K562 (cell line): ENCODE results near the gene IMPG1. TPM values are rescaled to one million over a fixed set of nuclear protein-coding genes. Genes with fewer than 3 reads are reported as not detected.

Experiments used
- ATAC-seq: fragments of 200-7000 bp; cut with Tn5 transposase; 3 replicates; pipeline ENCODE4 v1.9.1; 2020; ENCODE audit warnings: moderate library complexity
- BruUV-seq: library from RNA; stranded (reverse); fragments of 400-500 nt; replicated peaks from 2 replicates; lab custom pipeline; 2021; lab: Mats Ljungman, UMichigan
- CTCF ChIA-PET: fragments of 300-600 bp; formaldehyde crosslinking; extraction: SDS; loops from one replicate; lab custom pipeline; 2021; ENCODE audit warnings: low intra/inter-chr PET ratio; lab: Yijun Ruan, JAX
- POLR2A ChIA-PET: fragments of 300-600, 350-650 bp; sonication (Branson Sonifier 250); formaldehyde crosslinking; extraction: SDS; loops from one replicate; lab custom pipeline; 2021; ENCODE audit warnings: antibody characterized with exemption, inconsistent platforms; lab: Yijun Ruan, JAX
- DNase-seq, 4 experiments: peaks; one replicate each; pipeline versions ENCODE4 v3.0.0 to v3.0.0-alpha.2; 2011 to 2018; ENCODE audit warnings: low spot score in 3 of 4, mixed read lengths in 3 of 4; ENCODE audit errors: extremely low read depth in 1 of 4
- FAIRE-seq: peaks from 2 replicates; lab custom pipeline; 2011; peaks lifted over from hg19 to GRCh38; lab: Jason Lieb, UNC
- H2AFZ ChIP-seq: 2 replicates; pipeline ENCODE4 v1.6.0; 2011; ENCODE audit warnings: low read depth, low read length, control low read depth, inconsistent platforms
- H3K27ac ChIP-seq: fragments of 200-600 bp; 3 replicates; pipeline ENCODE4 v1.8.0; 2011; ENCODE audit warnings: low read depth, mild to moderate bottlenecking, control low read depth, inconsistent platforms, low read length, moderate library complexity, mixed read lengths; ENCODE audit errors: extremely low read depth
- H3K27me3 ChIP-seq, 2 experiments: fragments of 300-600 bp in 1 of 2; 2 replicates in 1 of 2; 3 replicates in 1 of 2; pipeline versions ENCODE4 v1.6.0 to v1.8.0; 2011; ENCODE audit warnings: inconsistent platforms in 2 of 2, low read length in 2 of 2, mild to moderate bottlenecking in 1 of 2, mixed read lengths in 1 of 2, moderate library complexity in 1 of 2; ENCODE audit not compliant: control insufficient read depth in 2 of 2, insufficient read depth in 2 of 2
- H3K36me3 ChIP-seq: fragments of 300-600 bp; 3 replicates; pipeline ENCODE4 v1.8.0; 2011; ENCODE audit warnings: mild to moderate bottlenecking, low read length, inconsistent platforms; ENCODE audit not compliant: control insufficient read depth, insufficient read depth
- H3K4me1 ChIP-seq, 2 experiments: fragments of 200-600 bp in 1 of 2; replicated peaks in 1 of 2; 2 replicates in 1 of 2; 3 replicates in 1 of 2; pipeline versions ENCODE4 v1.5.1 to v1.8.0; 2011; ENCODE audit warnings: inconsistent platforms in 2 of 2, low read length in 2 of 2, mild to moderate bottlenecking in 1 of 2, mixed read lengths in 1 of 2, moderate library complexity in 1 of 2; ENCODE audit not compliant: control insufficient read depth in 2 of 2, insufficient read depth in 2 of 2
- H3K4me2 ChIP-seq: 2 replicates; pipeline ENCODE4 v1.6.1; 2011; ENCODE audit warnings: low read length, control low read depth, inconsistent platforms, mixed read lengths; ENCODE audit not compliant: insufficient read depth
- H3K4me3 ChIP-seq: fragments of 200-600 bp; sonication (generic), shearing (Covaris generic); 2 replicates; pipeline ENCODE4 v1.5.1; 2016; ENCODE audit warnings: control low read depth, inconsistent platforms
- H3K79me2 ChIP-seq: fragments of 200-600 bp; 3 replicates; pipeline ENCODE4 v1.8.0; 2011; ENCODE audit warnings: low read length, inconsistent platforms; ENCODE audit not compliant: control insufficient read depth, insufficient read depth
- H3K9ac ChIP-seq, 2 experiments: 2 replicates each; pipeline versions ENCODE4 v1.6.0 to v1.6.1; 2011; ENCODE audit warnings: low read depth in 2 of 2, low read length in 2 of 2, control low read depth in 1 of 2, inconsistent platforms in 1 of 2, mild to moderate bottlenecking in 1 of 2, mixed read lengths in 1 of 2; ENCODE audit not compliant: insufficient read depth in 1 of 2
- H3K9me1 ChIP-seq: one replicate; pipeline ENCODE4 v1.6.0; 2011; ENCODE audit warnings: inconsistent platforms, mild to moderate bottlenecking, low read length, moderate library complexity; ENCODE audit not compliant: control insufficient read depth, insufficient read depth
- H3K9me3 ChIP-seq: replicated peaks from 2 replicates; pipeline ENCODE4 v1.5.1; 2011; ENCODE audit warnings: low read depth, low read length, inconsistent platforms; ENCODE audit not compliant: control insufficient read depth, insufficient read depth
- H4K20me1 ChIP-seq: replicated peaks from 2 replicates; pipeline ENCODE4 v1.6.1; 2011; ENCODE audit warnings: low read length, inconsistent platforms, mixed read lengths; ENCODE audit not compliant: control insufficient read depth, insufficient read depth
- EP300 ChIP-seq: IDR thresholded peaks from 2 replicates; pipeline ENCODE4 v1.6.1; 2012; ENCODE audit warnings: low read length, improper control_type of control experiment
- EP400 ChIP-seq: fragments of 450-650 bp; IDR thresholded peaks from 2 replicates; pipeline ENCODE4 v1.6.1; 2017; ENCODE audit warnings: antibody characterized with exemption, mild to moderate bottlenecking, moderate library complexity
- FUS ChIP-seq: fragments of 200-400 bp; formaldehyde crosslinking; optimal IDR thresholded peaks from 2 replicates; pipeline ENCODE3; 2017; ENCODE audit warnings: low read depth, low read length
- GTF2A2 ChIP-seq: IDR thresholded peaks from 2 replicates; pipeline ENCODE4 v1.6.1; 2016; ENCODE audit warnings: mild to moderate bottlenecking, missing genetic modification characterization, missing compliant biosample characterization
- MEIS2 ChIP-seq: fragments of 450-650 bp; IDR thresholded peaks from 2 replicates; pipeline ENCODE4 v1.6.1; 2014; ENCODE audit warnings: mild to moderate bottlenecking; ENCODE audit not compliant: partially characterized antibody
- MYC ChIP-seq, 2 experiments: fragments of 250-450 bp in 1 of 2; sonication (Bioruptor Pico) in 1 of 2; IDR thresholded peaks; 2 replicates each; pipeline versions ENCODE4 v1.5.1 to v1.6.1; 2012 to 2021; ENCODE audit warnings: low read depth in 2 of 2, borderline replicate concordance in 1 of 2, improper control_type of control experiment in 1 of 2, low read length in 1 of 2, mild to moderate bottlenecking in 1 of 2, moderate library complexity in 1 of 2
- NBN ChIP-seq: fragments of 450-650 bp; IDR thresholded peaks from 2 replicates; pipeline ENCODE4 v1.6.1; 2016; ENCODE audit warnings: low read depth, mild to moderate bottlenecking
- NFE2 ChIP-seq: IDR thresholded peaks from 2 replicates; pipeline ENCODE4 v1.6.1; 2014; ENCODE audit warnings: antibody characterized with exemption, low read depth
- NKRF ChIP-seq: fragments of 450-650 bp; IDR thresholded peaks from 2 replicates; pipeline ENCODE4 v1.6.1; 2016; ENCODE audit warnings: borderline replicate concordance
- RBM14 ChIP-seq: fragments of 200-400 bp; formaldehyde crosslinking; IDR thresholded peaks from 2 replicates; pipeline ENCODE4 v1.6.1; 2018; ENCODE audit warnings: low read depth, mild to moderate bottlenecking, low read length, moderate library complexity, borderline replicate concordance; ENCODE audit not compliant: insufficient read depth
- SMAD2 ChIP-seq: fragments of 150-350 bp; IDR thresholded peaks from 2 replicates; pipeline ENCODE4 v1.6.1; 2014; ENCODE audit warnings: low read depth, mild to moderate bottlenecking, low read length
- TBL1XR1 ChIP-seq, 2 experiments: IDR thresholded peaks; 2 replicates each; pipeline ENCODE4 v1.6.1; 2012; ENCODE audit warnings: improper control_type of control experiment in 2 of 2, low read length in 2 of 2, mild to moderate bottlenecking in 1 of 2
- XRCC5 ChIP-seq: fragments of 200-400 bp; formaldehyde crosslinking; IDR thresholded peaks from 2 replicates; pipeline ENCODE4 v1.6.1; 2017; ENCODE audit warnings: low read depth, mild to moderate bottlenecking, low read length
- ZNF830 ChIP-seq: fragments of 250-450 bp; sonication (Bioruptor Pico); IDR thresholded peaks from 2 replicates; pipeline ENCODE4 v1.5.0; 2021; ENCODE audit warnings: mild to moderate bottlenecking
- WGBS: fragments of 100-300 bp; shearing (Covaris generic); methylation state at CpG from one replicate; pipeline ENCODE4 v1.1.6; 2016; ENCODE audit warnings: low coverage, mixed read lengths; ENCODE audit not compliant: insufficient coverage; ENCODE audit errors: missing lambda C conversion rate; 5-methylcytosine and 5-hydroxymethylcytosine counted together
- in situ Hi-C: fragments of 300-500 bp; cut with MboI; formaldehyde crosslinking; loops from 4 replicates; pipeline ENCODE4 v1.15.0; 2018; ENCODE audit warnings: inconsistent platforms, mixed read lengths
- intact Hi-C: fragments of 100-400 bp; cut with micrococcal nuclease; formaldehyde crosslinking; loops from 2 replicates; pipeline ENCODE4 v1.14.2; 2022
- polyA plus RNA-seq, 8 experiments: library from polyadenylated mRNA; depleted of rRNA in 4 of 8; stranded (reverse) in 5 of 8; unstranded in 3 of 8; fragments of >200 nt; fragmentation: Nextera tagmentation in 2 of 8; fragmentation: Illumina TruSeq in 1 of 8; extraction: Ambion mirVana in 2 of 8; extraction: Trizol in 1 of 8; gene quantifications; 2 replicates each; pipeline versions ENCODE4 v1.2.1 to v1.2.3, GENCODE V29; 2011 to 2014; ENCODE audit warnings: inconsistent platforms in 1 of 8, missing spikeins in 1 of 8
- total RNA-seq, 7 experiments: library from RNA; depleted of rRNA in 6 of 7; stranded (reverse); fragments of >200 nt in 6 of 7; fragmentation: Illumina TruSeq in 2 of 7; extraction: Trizol in 2 of 7; gene quantifications; 2 replicates each; pipeline versions ENCODE4 v1.2.1 to v1.2.3, GENCODE V29; 2011 to 2021; ENCODE audit warnings: low replicate concordance in 1 of 7

The IMPG1 gene
- total and polyA plus RNA-seq, 9 of the 15 experiments (the other 6 are each of a cell fraction or from before 2014, with no cell fraction given): not detected

GRCh38 chr6:76004202-76004601 lies 68.3 kb downstream of the IMPG1 start:
- Histone ChIP-seq H3K27me3 (no peaks in the 10 kb centered on the region), H3K9me3 (no peaks in the 10 kb centered on the region), H3K79me2 (no peaks in the 10 kb centered on the region), H3K4me1 (no peaks in the 10 kb centered on the region), H3K9me1 (no peaks in the 10 kb centered on the region), H3K4me3 (no peak overlapping the region), H3K36me3 (no peaks in the 10 kb centered on the region), H4K20me1 (no peaks in the 10 kb centered on the region), H3K4me2 (no peak overlapping the region), H3K9ac (no peak overlapping the region), H3K27ac (no peak overlapping the region), H2AFZ (no peak overlapping the region)
- ATAC-seq: no peak
- TF ChIP-seq EP400 (no peak), NFE2 (no peak), FUS (no peak), NBN (no peak), MYC (IDR thresholded peaks at IDR 0.05; ENCODE audit: low read depth, low read length) (no peak), MYC (CRISPR knock-in tag; IDR thresholded peaks at IDR 0.05; ENCODE audit: borderline replicate concordance, low read depth) (no peak), ZNF830 (CRISPR knock-in tag) (no peak), SMAD2 (no peak)
- POLR2A ChIA-PET: no interaction called here
- no peak for DNase-seq
- in situ Hi-C loops (no loop called here), intact Hi-C loops (no loop called here)
- FAIRE-seq: no peak
- no TSS peak for BruUV-seq
- CTCF ChIA-PET: no interaction called here
- 3% methylated on average over 2 of the region's 2 CpGs for WGBS

GRCh38 chr6:76003686-76004085 lies 68.8 kb downstream of the IMPG1 start:
- no peak overlapping the region for H3K27ac ChIP-seq
- H3K4me2 ChIP-seq: no peak overlapping the region
- ATAC-seq: no peak
- FAIRE-seq: no peak
- no peaks in the 10 kb centered on the region for H3K27me3 ChIP-seq
- H3K9ac ChIP-seq: no peak overlapping the region
- ChIA-PET CTCF (no interaction called here), POLR2A (no interaction called here)
- H2AFZ ChIP-seq: no peak overlapping the region
- no peaks in the 10 kb centered on the region for H3K36me3 ChIP-seq
- in situ Hi-C loops: no loop called here
- H3K79me2 ChIP-seq: no peaks in the 10 kb centered on the region
- H4K20me1 ChIP-seq: no peaks in the 10 kb centered on the region
- H3K4me1 ChIP-seq: no peaks in the 10 kb centered on the region
- intact Hi-C loops: no loop called here
- DNase-seq: no peak
- no peaks in the 10 kb centered on the region for H3K9me1 ChIP-seq
- WGBS: 2% methylated on average over 2 of the region's 2 CpGs
- no peak overlapping the region for H3K4me3 ChIP-seq
- H3K9me3 ChIP-seq: no peaks in the 10 kb centered on the region
- no TSS peak for BruUV-seq
- no peak for TF ChIP-seq EP300
- no peak for TF ChIP-seq XRCC5
- no peak for TF ChIP-seq RBM14
- no peak for TF ChIP-seq MEIS2
- TF ChIP-seq NKRF: no peak
- no peak for TF ChIP-seq GTF2A2
- TF ChIP-seq TBL1XR1 (IDR thresholded peaks at IDR 0.05; ENCODE audit: low read length in 2 of 2): no peak
